Endothelial cell of umbilical vein (primary cell): ENCODE measurements around the gene CLTB. TPM values are rescaled to one million over a fixed set of nuclear protein-coding genes. Genes with fewer than 3 reads are reported as not detected.

ENCODE experiments used
- BruUV-seq: library from RNA; stranded (reverse); fragments of 400-500 nt; replicated peaks from 2 replicates; lab custom pipeline; 2021; lab: Mats Ljungman, UMichigan
- CTCF ChIA-PET: fragments of 300-600, 350-600 bp; sonication (Branson Sonifier 250); formaldehyde crosslinking; loops from one replicate; lab custom pipeline; 2021; ENCODE audit warnings: antibody characterized with exemption, inconsistent platforms; lab: Charles Lee
- POLR2A ChIA-PET: fragments of 300-600, 350-600 bp; sonication (Branson Sonifier 250); formaldehyde crosslinking; loops from one replicate; lab custom pipeline; 2021; ENCODE audit warnings: antibody characterized with exemption, inconsistent platforms; lab: Charles Lee
- DNase-seq: peaks from one replicate; pipeline ENCODE4 v3.0.0-alpha.2; 2011; ENCODE audit warnings: low read depth, low spot score
- FAIRE-seq: peaks from 2 replicates; lab custom pipeline; 2011; peaks lifted over from hg19 to GRCh38; lab: Jason Lieb, UNC
- H2AFZ ChIP-seq: 2 replicates; pipeline ENCODE4 v1.6.0; 2012; ENCODE audit warnings: low read depth, low read length, control low read depth, inconsistent platforms
- H3K27ac ChIP-seq: 2 replicates; pipeline ENCODE4 v1.5.1; 2011; ENCODE audit warnings: low read depth, mild to moderate bottlenecking, control low read depth, low read length, moderate library complexity; ENCODE audit not compliant: insufficient read depth
- H3K27me3 ChIP-seq, 2 experiments: 2 replicates each; pipeline versions ENCODE4 v1.6.0 to v1.6.1; 2011; ENCODE audit warnings: low read length in 2 of 2, mixed read lengths in 1 of 2; ENCODE audit not compliant: control insufficient read depth in 2 of 2, insufficient read depth in 2 of 2
- H3K36me3 ChIP-seq, 2 experiments: 2 replicates in 1 of 2; 3 replicates in 1 of 2; pipeline ENCODE4 v1.5.1; 2011; ENCODE audit warnings: low read length in 2 of 2, mild to moderate bottlenecking in 1 of 2, moderate library complexity in 1 of 2; ENCODE audit not compliant: control insufficient read depth in 2 of 2, insufficient read depth in 2 of 2; ENCODE audit errors: extremely low read depth in 1 of 2
- H3K4me1 ChIP-seq: 3 replicates; pipeline ENCODE4 v1.5.1; 2011; ENCODE audit warnings: mild to moderate bottlenecking, low read length; ENCODE audit not compliant: control insufficient read depth, insufficient read depth; ENCODE audit errors: extremely low read depth
- H3K4me2 ChIP-seq: 2 replicates; pipeline ENCODE4 v1.6.1; 2011; ENCODE audit warnings: low read length, control low read depth, mixed read lengths; ENCODE audit not compliant: insufficient read depth
- H3K4me3 ChIP-seq, 3 experiments: fragments of 200-600 bp in 1 of 3; sonication (generic), shearing (Covaris generic) in 1 of 3; replicated peaks in 1 of 3; 2 replicates each; pipeline ENCODE4 v1.5.1; 2011 to 2016; ENCODE audit warnings: control low read depth in 3 of 3, low read length in 3 of 3, mild to moderate bottlenecking in 2 of 3, inconsistent platforms in 1 of 3, low read depth in 1 of 3, moderate library complexity in 1 of 3; ENCODE audit not compliant: insufficient read depth in 1 of 3
- H3K79me2 ChIP-seq: 2 replicates; pipeline ENCODE4 v1.6.0; 2012; ENCODE audit warnings: low read length, inconsistent platforms; ENCODE audit not compliant: control insufficient read depth, insufficient read depth
- H3K9ac ChIP-seq: replicated peaks from 2 replicates; pipeline ENCODE3; 2011; ENCODE audit warnings: low read length, control low read depth; ENCODE audit not compliant: insufficient read depth; ENCODE audit errors: extremely low read depth
- H3K9me1 ChIP-seq: replicated peaks from 3 replicates; pipeline ENCODE4 v1.6.0; 2011; ENCODE audit warnings: mild to moderate bottlenecking, low read length; ENCODE audit not compliant: control insufficient read depth, insufficient read depth; ENCODE audit errors: extremely low read depth
- H3K9me3 ChIP-seq: replicated peaks from 2 replicates; pipeline ENCODE4 v1.5.1; 2012; ENCODE audit warnings: low read length, inconsistent platforms; ENCODE audit not compliant: control insufficient read depth, insufficient read depth
- H4K20me1 ChIP-seq: replicated peaks from 2 replicates; pipeline ENCODE3; 2011; ENCODE audit warnings: mild to moderate bottlenecking, low read length; ENCODE audit not compliant: control insufficient read depth, insufficient read depth; ENCODE audit errors: extremely low read depth
- CTCF ChIP-seq, 2 donors: IDR thresholded peaks; 1 replicate in 1 of 2; 2 replicates in 1 of 2; pipeline ENCODE4 v1.5.1; 2011; ENCODE audit warnings: low read length in 2 of 2, mild to moderate bottlenecking in 2 of 2, moderate library complexity in 2 of 2, control low read depth in 1 of 2, inconsistent platforms in 1 of 2, low read depth in 1 of 2; ENCODE audit not compliant: insufficient read depth in 1 of 2; ENCODE audit errors: extremely low read depth in 1 of 2
- EZH2 ChIP-seq: IDR thresholded peaks from 2 replicates; pipeline ENCODE4 v1.6.1; 2012; ENCODE audit warnings: borderline replicate concordance, low read depth, mild to moderate bottlenecking, moderate library complexity, low read length, inconsistent platforms; ENCODE audit not compliant: severe bottlenecking
- FOS ChIP-seq: IDR thresholded peaks from 2 replicates; pipeline ENCODE4 v1.6.1; 2011; ENCODE audit warnings: mild to moderate bottlenecking, low read length, moderate library complexity, borderline replicate concordance; ENCODE audit not compliant: insufficient read depth
- GATA2 ChIP-seq: IDR thresholded peaks from 2 replicates; pipeline ENCODE4 v1.7.0; 2011; ENCODE audit warnings: low read depth, mild to moderate bottlenecking, moderate library complexity, mixed read lengths, low read length; ENCODE audit not compliant: insufficient read length, insufficient read depth
- JUN ChIP-seq: IDR thresholded peaks from 2 replicates; pipeline ENCODE4 v1.6.1; 2011; ENCODE audit warnings: borderline replicate concordance, low read depth; ENCODE audit not compliant: insufficient read length, insufficient read depth
- MAX ChIP-seq: IDR thresholded peaks from 2 replicates; pipeline ENCODE4 v1.6.1; 2011; ENCODE audit not compliant: insufficient read depth, insufficient read length
- MYC ChIP-seq: IDR thresholded peaks from one replicate; pipeline ENCODE4 v1.6.1; 2011; ENCODE audit warnings: mild to moderate bottlenecking, low read depth, low read length
- POLR2A ChIP-seq: IDR thresholded peaks from 2 replicates; pipeline ENCODE4 v1.6.1; 2012; ENCODE audit warnings: low read depth, mild to moderate bottlenecking, control low read depth, low read length
- POLR2AphosphoS5 ChIP-seq: IDR thresholded peaks from 2 replicates; pipeline ENCODE4 v1.6.1; 2012; ENCODE audit warnings: low read depth, mild to moderate bottlenecking, control low read depth, low read length, moderate library complexity; ENCODE audit not compliant: insufficient read depth
- dilution Hi-C: fragments of 300-500 bp; cut with MboI; formaldehyde crosslinking; loops from one replicate; pipeline ENCODE4 v1.15.0; 2019; ENCODE audit warnings: low sequenced_read_pairs; ENCODE audit not compliant: extremely low pct_ligation_motif_present
- intact Hi-C: fragments of 100-400 bp; cut with micrococcal nuclease; formaldehyde crosslinking; loops from one replicate; pipeline ENCODE4 v1.10.0; 2022
- polyA plus RNA-seq, 4 experiments: library from polyadenylated mRNA; depleted of rRNA in 3 of 4; stranded (reverse) in 3 of 4; unstranded in 1 of 4; fragments of >200 nt; gene quantifications; 2 replicates each; pipeline versions ENCODE4 v1.2.1 to v1.2.3, GENCODE V29; 2011 to 2012; ENCODE audit warnings: missing spikeins in 1 of 4
- total RNA-seq: library from RNA; stranded (reverse); gene quantifications from 2 replicates; pipeline ENCODE4 v1.2.3, GENCODE V29; 2021

CLTB gene
- total and polyA plus RNA-seq, 2 donors (not counting 3 experiments of a cell fraction or from before 2014, with no cell fraction given): 73.2 to 111 TPM

- Histone ChIP-seq H3K4me3 (peak overlapping the region; percentile 78 to 84 (median 82)), H3K79me2 (peaks cover 15% of the 10 kb centered on the region), H3K9me1 (no peaks in the 10 kb centered on the region), H2AFZ (peak overlapping the region; percentile 88), H4K20me1 (no peaks in the 10 kb centered on the region), H3K9me3 (no peaks in the 10 kb centered on the region), H3K27ac (peak overlapping the region; percentile 86), H3K4me2 (peak overlapping the region; percentile 74), H3K4me1 (peaks cover 12% of the 10 kb centered on the region), H3K36me3 (no peaks in the 10 kb centered on the region), H3K9ac (peak overlapping the region; percentile 97), H3K27me3 (no peaks in the 10 kb centered on the region)
- dilution Hi-C loops: no loop called here
- POLR2A ChIA-PET: interaction anchor here (1.4 kb wide), 1 partner anchor 32 kb away, joined by 4 read pairs; the partner anchor contains the start of gene FAF2
- BruUV-seq: no TSS peak
- FAIRE-seq (no peak), DNase-seq (no peak)
- CTCF ChIA-PET: interaction anchor here (0.9 to 4.0 kb wide), 12 partner anchors 9 to 245 kb away, joined by 3 to 88 read pairs (median 4); partner anchors contain the start of genes FAF2, HIGD2A and NOP16
- intact Hi-C loops: loop anchor here (5.0 kb wide), 1 partner anchor 72 kb away; no protein-coding TSS in a partner anchor
- TF ChIP-seq GATA2: no peak
- TF ChIP-seq POLR2A: no peak
- no peak for TF ChIP-seq MYC
- TF ChIP-seq JUN: no peak
- no peak for TF ChIP-seq CTCF (IDR thresholded peaks at IDR 0.05; ENCODE audit: extremely low read depth in 1 of 2, insufficient read depth in 1 of 2, low read depth in 1 of 2, low read length in 2 of 2)
- no peak for TF ChIP-seq EZH2
- no peak for TF ChIP-seq POLR2AphosphoS5
- no peak for TF ChIP-seq MAX
- TF ChIP-seq FOS: no peak
Measured at GRCh38 chr5:176415240-176415951, 943 bp downstream of the CLTB start.
